KMS-11 (cell line): ENCODE data around the gene POLA2.

Experiments
- H2AFZ ChIP-seq: fragments of 200-600 bp; sonication (generic); 2 replicates; pipeline ENCODE4 v1.6.1; 2016; ENCODE audit warnings: antibody characterized with exemption, mixed run types, low read depth
- H3K27ac ChIP-seq: fragments of 200-600 bp; sonication (generic); 2 replicates; pipeline ENCODE4 v1.6.1; 2016; ENCODE audit warnings: mild to moderate bottlenecking, mixed run types
- H3K27me3 ChIP-seq: fragments of 200-600 bp; sonication (generic); 2 replicates; pipeline ENCODE4 v1.6.1; 2017; ENCODE audit warnings: mild to moderate bottlenecking, low read depth, mixed run types, moderate library complexity; ENCODE audit not compliant: insufficient read depth
- H3K36me3 ChIP-seq: fragments of 200-600 bp; sonication (generic); 2 replicates; pipeline ENCODE4 v1.6.1; 2017; ENCODE audit warnings: mild to moderate bottlenecking, mixed run types; ENCODE audit not compliant: insufficient read depth
- H3K4me1 ChIP-seq: fragments of 200-600 bp; sonication (generic); 2 replicates; pipeline ENCODE4 v1.6.1; 2016; ENCODE audit warnings: mild to moderate bottlenecking, low read depth, mixed run types; ENCODE audit not compliant: poor library complexity, severe bottlenecking
- H3K4me2 ChIP-seq: fragments of 200-600 bp; sonication (generic); 2 replicates; pipeline ENCODE4 v1.7.0; 2016; ENCODE audit warnings: mild to moderate bottlenecking, mixed run types
- H3K4me3 ChIP-seq: fragments of 200-600 bp; sonication (generic); IDR thresholded peaks from 2 replicates; pipeline ENCODE4 v1.6.1; 2017; ENCODE audit warnings: low read depth, low read length, mixed read lengths; ENCODE audit not compliant: insufficient read depth
- H3K79me2 ChIP-seq: fragments of 200-600 bp; sonication (generic); 2 replicates; pipeline ENCODE4 v1.6.1; 2016; ENCODE audit warnings: low read depth, mixed run types; ENCODE audit not compliant: insufficient read depth
- H3K9ac ChIP-seq: fragments of 200-600 bp; sonication (generic); 2 replicates; pipeline ENCODE4 v1.6.1; 2016; ENCODE audit warnings: mild to moderate bottlenecking, mixed run types
- H4K20me1 ChIP-seq: fragments of 200-600 bp; sonication (generic); 2 replicates; pipeline ENCODE4 v1.6.1; 2016; ENCODE audit warnings: mild to moderate bottlenecking, mixed run types; ENCODE audit not compliant: insufficient read depth
- CTCF ChIP-seq: fragments of 200-600 bp; sonication (generic); conservative IDR thresholded peaks from 2 replicates; pipeline ENCODE4 v1.6.1; 2017; ENCODE audit warnings: low read depth, mild to moderate bottlenecking, antibody characterized with exemption, low read length, moderate library complexity, mixed read lengths

POLA2 gene

GRCh38 chr11:65286686-65287085, 24.9 kb downstream of the POLA2 start:
- no peak overlapping the region for H3K4me2 ChIP-seq
- no peak for TF ChIP-seq CTCF
- no peaks in the 10 kb centered on the region for H4K20me1 ChIP-seq
- H3K4me1 ChIP-seq: peaks cover 30% of the 10 kb centered on the region
- H2AFZ ChIP-seq: no peak overlapping the region
- no peak overlapping the region for H3K9ac ChIP-seq
- H3K27ac ChIP-seq: no peak overlapping the region
- no peaks in the 10 kb centered on the region for H3K27me3 ChIP-seq
- H3K79me2 ChIP-seq: no peaks in the 10 kb centered on the region
- H3K4me3 ChIP-seq: no peak overlapping the region
- H3K36me3 ChIP-seq: no peaks in the 10 kb centered on the region; the same call in 1 of the 2 replicates

- Histone ChIP-seq H3K4me1 (peaks cover 32% of the 10 kb centered on the region), H3K9ac (no peak overlapping the region), H2AFZ (no peak overlapping the region), H3K27ac (no peak overlapping the region), H3K36me3 (no peaks in the 10 kb centered on the region; the same call in 1 of the 2 replicates), H3K4me3 (no peak overlapping the region), H3K27me3 (no peaks in the 10 kb centered on the region), H3K4me2 (no peak overlapping the region), H3K79me2 (no peaks in the 10 kb centered on the region), H4K20me1 (no peaks in the 10 kb centered on the region)
- no peak for TF ChIP-seq CTCF
Measured at GRCh38 chr11:65287601-65288000, 25.8 kb downstream of the POLA2 start.

- H3K79me2 ChIP-seq: no peaks in the 10 kb centered on the region
- H3K36me3 ChIP-seq: peaks cover 3% of the 10 kb centered on the region; the same call in 1 of the 2 replicates
- H4K20me1 ChIP-seq: no peaks in the 10 kb centered on the region
- H3K4me2 ChIP-seq: no peak overlapping the region
- H3K4me1 ChIP-seq: peaks cover 32% of the 10 kb centered on the region
- no peaks in the 10 kb centered on the region for H3K27me3 ChIP-seq
- H3K27ac ChIP-seq: no peak overlapping the region
- no peak for TF ChIP-seq CTCF
- no peak overlapping the region for H2AFZ ChIP-seq
- H3K9ac ChIP-seq: no peak overlapping the region
- no peak overlapping the region for H3K4me3 ChIP-seq
Measured at GRCh38 chr11:65288706-65289536, 27.2 kb downstream of the POLA2 start.

- Histone ChIP-seq H3K36me3 (peaks cover 3% of the 10 kb centered on the region; the same call in 1 of the 2 replicates), H3K27ac (no peak overlapping the region), H3K4me1 (peaks cover 32% of the 10 kb centered on the region), H3K4me3 (no peak overlapping the region), H3K79me2 (no peaks in the 10 kb centered on the region), H3K9ac (no peak overlapping the region), H3K4me2 (no peak overlapping the region), H2AFZ (no peak overlapping the region), H4K20me1 (no peaks in the 10 kb centered on the region), H3K27me3 (no peaks in the 10 kb centered on the region)
- no peak for TF ChIP-seq CTCF
Measured at GRCh38 chr11:65290448-65291165, 28.8 kb downstream of the POLA2 start.
